Stromal cell of bone marrow (primary cell): Measurements from ENCODE around the gene FGF14.
A peak's percentile ranks its signal among the peaks of the same experiment; 100 is the strongest.

Source experiments
- DNase-seq: peaks from one replicate; pipeline ENCODE4 v3.0.0-alpha.2; 2012; ENCODE audit warnings: low read depth

Gene FGF14

DNA sequence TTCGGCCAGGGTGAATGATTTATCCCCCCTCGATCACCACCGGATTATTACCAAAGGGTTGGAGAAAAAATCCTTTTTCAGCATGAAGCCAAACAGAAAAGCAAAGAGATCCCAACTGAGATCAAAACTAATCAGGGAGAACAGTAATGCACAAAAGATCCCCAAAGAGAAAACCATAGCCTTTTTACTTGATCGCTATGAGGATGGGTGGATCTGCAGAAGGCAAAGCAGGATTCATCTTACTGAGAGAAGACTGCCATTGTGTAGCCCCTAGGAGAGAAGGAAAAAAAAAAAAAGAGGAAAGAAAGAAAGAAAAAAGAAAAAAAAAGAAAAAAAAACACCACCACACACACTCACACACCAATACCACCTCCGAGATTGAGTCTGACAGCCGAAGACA lies at the start of gene FGF14:
TSS of gene FGF14 (minus strand) at position 283 of the 400 bp plus-strand sequence.
- DNase-seq, result no peak

- no peak for DNase-seq
These were observed 41.4 kb upstream of the FGF14 start for GRCh38 chr13:102443249-102443648.

DNA sequence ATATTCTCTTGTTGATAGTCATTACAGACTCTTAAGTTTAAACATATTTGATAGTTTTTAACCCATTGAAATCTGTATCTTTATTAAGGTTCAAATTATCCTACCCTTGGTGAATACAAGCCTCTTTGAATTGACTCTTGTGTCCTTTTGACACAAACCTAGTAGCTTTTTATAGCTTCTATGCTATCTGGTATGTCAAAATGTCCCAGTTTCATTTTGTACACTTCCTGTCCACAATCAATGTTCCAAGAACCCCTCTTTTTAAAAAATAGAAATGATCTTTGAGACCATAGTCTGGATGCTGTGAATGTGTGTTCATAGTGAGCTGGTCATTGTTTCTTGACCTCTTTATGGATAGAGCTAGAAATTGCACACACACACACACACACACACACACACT lies 39.2 kb upstream of the FGF14 start:
- no peak for DNase-seq

DNA sequence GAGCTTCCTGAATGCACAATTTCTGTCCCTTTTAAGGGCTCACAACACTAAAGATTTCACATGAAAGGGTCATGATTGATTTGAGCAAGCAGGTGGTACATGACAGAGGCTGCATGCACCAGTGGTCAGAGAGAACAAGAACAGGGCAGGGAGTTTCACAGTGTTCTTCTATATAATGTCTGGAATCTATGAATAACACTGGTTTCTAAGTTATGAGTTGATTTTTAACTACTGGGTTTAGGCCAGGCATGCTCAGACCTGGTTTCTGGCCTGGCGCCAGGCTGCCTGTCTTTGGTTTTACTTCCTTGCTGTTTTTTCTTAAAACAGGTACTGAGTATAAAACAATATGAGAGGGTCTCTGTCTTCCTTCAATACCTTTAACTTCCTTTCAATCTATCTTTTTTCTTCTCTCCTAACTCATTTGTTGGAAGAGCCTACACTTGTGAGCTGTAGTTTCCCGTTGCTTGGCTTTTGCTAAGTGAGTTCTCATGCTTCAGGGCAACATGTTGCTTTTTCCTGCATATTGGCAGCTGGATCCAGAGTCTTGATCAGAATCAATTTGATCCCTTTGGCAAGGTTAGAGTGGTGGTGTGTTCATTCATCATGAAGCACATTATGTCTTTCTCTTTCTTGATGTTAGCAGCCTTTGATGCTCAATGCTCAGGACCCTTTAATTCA lies 38.5 kb upstream of the FGF14 start:
- no peak for DNase-seq

- no peak for DNase-seq
These were observed 20.8 kb upstream of the FGF14 start for GRCh38 chr13:102422690-102423089.

DNA sequence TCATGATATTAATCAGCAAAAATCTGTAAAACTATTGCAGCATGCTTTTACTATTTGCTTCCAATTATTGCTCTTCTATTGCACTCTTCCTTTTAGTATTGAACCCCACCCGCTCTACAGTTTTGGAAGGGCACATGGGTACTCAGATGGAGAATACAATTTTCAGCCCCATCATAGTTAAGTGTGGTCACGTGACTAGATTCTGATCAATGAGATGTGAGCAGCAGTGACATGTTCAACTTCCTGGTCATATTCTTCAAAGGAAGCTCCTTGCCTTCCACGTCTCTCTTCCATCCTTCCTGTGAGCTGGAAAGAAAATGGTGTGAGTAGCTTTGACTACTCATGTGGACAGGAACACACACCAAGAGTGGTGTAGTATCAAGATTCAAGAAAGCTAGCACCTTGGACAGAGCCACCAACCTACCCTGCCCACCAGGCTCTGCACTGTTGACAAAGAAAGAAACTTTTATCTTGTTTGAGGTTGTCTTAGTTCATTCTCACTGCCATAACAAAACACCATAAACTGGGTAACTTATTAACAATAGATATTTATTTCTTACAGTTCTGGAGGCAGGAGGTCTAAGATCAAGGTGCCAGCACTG lies 3.8 kb upstream of the FGF14 start:
- no peak for DNase-seq

GRCh38 chr13:102402290-102402689 lies 442 bp upstream of the FGF14 start:
- no peak for DNase-seq

GRCh38 chr13:102401265-102401664 lies 583 bp downstream of the FGF14 start:
- DNase-seq, result no peak

DNA sequence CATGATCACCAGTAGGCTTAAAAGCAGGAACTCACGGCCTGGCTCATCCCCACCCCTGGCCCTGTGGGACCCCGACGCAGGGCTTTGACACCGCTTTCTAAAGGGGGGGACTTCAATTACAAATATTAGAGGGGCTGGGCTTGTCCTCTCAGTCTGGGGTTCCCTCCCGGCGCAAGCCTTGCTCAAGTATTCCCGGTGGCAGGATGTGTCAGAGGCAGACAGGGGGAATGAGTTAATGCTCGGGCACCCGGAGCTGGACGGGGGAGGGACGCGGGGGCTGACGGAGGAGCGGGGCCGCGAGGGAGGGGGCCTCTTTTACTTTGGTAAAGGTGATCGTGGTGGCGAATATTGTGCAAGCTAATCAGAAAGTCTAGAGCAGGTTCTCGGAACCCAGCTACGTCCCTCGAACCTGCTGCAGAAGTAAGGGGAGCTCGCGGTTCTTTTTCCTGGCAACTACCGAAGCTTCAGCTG lies 1.1 kb downstream of the FGF14 start:
- no peak for DNase-seq

GRCh38 chr13:102399791-102400674 lies 1.8 kb downstream of the FGF14 start:
- DNase-seq, result no peak

DNA sequence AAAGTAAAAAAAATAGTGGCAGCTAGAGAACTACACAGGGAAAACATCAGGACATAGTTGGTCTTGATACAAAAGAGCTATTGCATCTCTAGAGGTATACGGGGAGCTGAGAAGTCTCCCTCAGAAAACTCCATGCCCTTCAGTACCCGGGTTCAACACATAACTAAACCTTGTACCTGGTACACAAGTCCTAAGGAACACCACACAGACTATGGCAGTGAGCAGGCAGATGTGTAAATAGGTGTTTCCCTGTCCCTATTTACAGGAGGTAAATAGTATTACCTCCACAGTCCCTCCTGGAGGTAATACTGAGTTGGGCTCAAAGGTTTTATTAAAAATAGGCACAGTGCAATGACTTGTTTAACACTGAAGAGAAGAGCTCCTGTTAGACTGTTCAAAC lies 5.9 kb downstream of the FGF14 start:
- DNase-seq, result no peak

DNA sequence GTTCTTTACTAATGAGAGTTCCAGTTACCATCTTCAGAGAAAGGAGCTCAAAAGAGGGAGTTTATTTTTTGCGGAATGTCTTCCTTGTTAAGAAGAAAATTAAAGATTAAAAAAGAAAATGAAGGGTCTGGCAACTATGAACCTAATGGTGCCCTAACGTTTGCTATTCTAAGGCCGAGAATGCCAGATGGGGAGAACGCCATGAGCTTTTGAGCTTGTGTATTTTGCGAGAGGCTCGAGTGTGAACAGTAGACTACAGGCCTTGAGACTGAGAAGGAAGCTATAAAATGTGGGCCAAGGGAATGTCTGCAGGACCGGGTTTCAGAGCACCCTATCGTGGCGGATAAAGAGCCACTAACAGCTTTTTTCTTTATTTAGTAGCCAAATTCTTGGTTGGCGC lies 6.7 kb downstream of the FGF14 start:
- no peak for DNase-seq

GRCh38 chr13:102394158-102395053 lies 7.4 kb downstream of the FGF14 start:
- peak; percentile 75 for DNase-seq

GRCh38 chr13:102392481-102393209 lies 9.2 kb downstream of the FGF14 start:
- DNase-seq, result no peak

- DNase-seq, result no peak
These were observed 15.4 kb downstream of the FGF14 start for GRCh38 chr13:102386461-102386860.

DNA sequence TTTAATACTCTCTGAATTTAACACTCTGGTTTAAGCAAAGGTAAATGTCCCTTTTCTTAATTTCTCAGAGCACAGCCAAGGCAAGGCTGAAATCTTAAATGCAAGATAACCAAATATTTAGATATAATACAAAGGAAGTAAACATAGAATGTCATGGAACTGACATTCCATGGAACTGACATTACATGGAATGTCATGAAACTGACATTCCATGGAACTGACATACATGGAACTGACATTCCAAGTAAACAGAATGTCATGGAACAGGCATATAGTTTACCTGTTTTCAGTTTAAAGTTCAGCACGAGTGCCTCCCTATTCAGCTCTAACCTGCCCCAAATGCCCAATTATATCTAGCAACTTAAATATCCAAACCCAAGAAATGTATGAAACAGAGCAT lies 21.8 kb downstream of the FGF14 start:
- no peak for DNase-seq

DNA sequence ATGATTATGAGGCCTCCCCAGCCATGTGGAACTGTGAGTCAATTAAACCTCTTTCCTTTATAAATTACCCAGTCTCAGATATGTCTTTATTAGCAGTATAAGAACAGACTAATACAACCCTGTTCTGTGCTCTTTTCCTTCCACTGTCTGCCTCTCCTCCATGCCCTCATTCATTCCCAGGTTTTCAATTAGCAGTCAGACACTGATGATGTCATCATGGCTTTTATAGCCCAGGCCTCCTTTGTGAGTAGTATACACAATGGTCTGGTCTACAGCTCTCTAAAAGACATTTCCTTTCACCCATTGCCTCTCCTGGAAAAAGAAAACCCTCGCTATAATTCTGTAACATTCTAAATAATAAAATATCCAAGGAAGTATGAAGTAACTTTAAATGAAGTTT lies 25.5 kb downstream of the FGF14 start:
- DNase-seq, result no peak

GRCh38 chr13:102374726-102375125 lies 27.1 kb downstream of the FGF14 start:
- DNase-seq, result no peak

DNA sequence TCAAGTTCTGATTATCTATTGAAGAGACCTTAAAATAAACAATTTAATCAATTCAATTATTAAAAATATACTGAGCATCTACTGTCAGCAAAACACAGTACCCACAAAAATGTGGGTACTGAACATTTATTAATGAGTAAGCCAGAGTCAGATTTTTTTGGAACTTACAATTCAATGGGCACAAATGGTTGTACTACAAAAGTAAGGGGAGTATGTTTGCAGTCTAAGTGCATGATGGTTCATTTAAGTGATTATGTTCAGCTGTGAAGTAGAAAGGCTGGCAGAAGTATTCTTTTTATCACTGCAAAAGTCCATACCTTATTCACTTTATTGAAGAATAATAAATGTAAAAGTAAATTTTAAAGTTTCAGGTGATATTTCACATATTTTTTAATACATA lies 27.6 kb downstream of the FGF14 start:
- DNase-seq, result no peak

DNA sequence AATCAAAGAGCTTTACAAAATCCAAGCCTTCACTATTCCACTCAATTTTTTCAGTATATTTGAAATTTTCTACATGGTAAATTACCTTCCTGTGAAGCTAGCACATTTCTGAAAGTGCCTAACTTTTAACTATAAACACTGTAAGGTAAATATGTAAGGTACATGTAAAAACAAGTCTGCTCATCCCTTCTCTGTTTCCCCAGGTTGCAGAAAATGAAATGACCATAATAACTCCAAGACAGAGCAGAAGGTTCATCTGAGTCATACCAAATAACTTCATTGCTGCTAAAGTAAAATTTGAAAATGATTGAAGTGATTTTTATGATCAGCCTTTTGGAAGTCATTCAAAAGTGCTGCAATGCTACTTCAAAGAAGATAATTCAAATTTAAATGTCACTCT lies 28.6 kb downstream of the FGF14 start:
- no peak for DNase-seq

DNA sequence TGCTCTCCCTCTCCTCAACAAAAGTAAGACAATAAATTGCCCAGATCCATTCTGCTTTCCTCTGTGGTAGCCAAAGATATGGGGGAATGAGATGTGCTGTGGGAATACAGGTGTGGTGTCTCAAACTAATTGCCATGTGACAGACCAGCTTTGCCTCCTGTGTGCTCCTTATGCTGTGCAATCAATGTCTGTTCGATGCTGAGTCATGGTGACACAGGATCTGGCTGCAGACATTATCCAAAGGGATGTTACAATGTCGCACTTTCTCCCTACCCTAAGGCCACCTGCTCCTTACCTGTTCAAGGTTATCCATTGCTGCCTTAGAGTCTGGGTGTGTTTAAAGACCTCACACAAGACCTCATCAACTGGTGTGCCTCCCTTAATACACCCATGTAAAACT lies 32.5 kb downstream of the FGF14 start:
- DNase-seq, result no peak
